ENCODE results near the gene ILKAP. TPM values are rescaled to one million over a fixed set of nuclear protein-coding genes. Genes with fewer than 3 reads are reported as not detected.

Gene ILKAP
- total RNA-seq, 2 donors from 2014 or later: 27.8 to 50.3 TPM

DNA sequence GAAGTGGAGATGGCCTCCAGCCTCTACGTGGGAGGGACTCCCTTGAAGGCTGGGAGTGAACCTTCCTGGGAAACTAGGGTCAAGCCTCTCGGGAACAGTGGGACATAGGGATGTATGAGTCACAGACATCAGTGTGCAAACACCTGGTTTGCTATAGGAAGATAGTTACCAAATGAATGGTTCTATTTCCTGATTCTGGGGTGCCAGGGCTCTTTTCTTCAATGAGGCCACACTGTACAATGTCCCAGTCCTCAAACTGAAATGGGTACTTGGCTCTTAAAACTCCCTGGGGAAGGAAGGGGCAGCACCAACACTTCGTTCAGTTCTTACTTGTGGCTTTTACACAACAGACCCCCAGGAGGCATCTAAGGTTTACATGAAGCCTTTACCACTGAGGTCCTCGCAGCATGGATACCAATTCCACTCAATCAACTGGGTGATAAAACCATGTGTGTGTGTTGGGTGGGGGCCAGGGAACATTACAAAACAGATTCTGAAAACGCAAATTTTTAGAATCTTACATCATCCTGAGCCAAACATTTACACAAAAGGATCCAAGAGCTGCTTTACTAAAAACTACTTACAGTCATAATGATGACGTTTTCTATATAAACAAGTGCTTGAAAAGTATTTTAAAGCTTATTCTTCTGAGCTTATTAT lies 34.3 kb downstream of the ILKAP start:
- Histone ChIP-seq H3K27me3 (peaks cover 2% of the 10 kb centered on the region), H3K9me3 (no peaks in the 10 kb centered on the region), H3K4me3 (no peak overlapping the region), H3K4me1 (peaks cover 2% of the 10 kb centered on the region), H3K27ac (peak overlapping the region; percentile 48), H3K36me3 (peaks cover 8% of the 10 kb centered on the region), H3K9ac (ENCODE audit: low read depth in 2 of 2, low read length in 2 of 2) (no peak overlapping the region)
- TF ChIP-seq, protein P1, sequence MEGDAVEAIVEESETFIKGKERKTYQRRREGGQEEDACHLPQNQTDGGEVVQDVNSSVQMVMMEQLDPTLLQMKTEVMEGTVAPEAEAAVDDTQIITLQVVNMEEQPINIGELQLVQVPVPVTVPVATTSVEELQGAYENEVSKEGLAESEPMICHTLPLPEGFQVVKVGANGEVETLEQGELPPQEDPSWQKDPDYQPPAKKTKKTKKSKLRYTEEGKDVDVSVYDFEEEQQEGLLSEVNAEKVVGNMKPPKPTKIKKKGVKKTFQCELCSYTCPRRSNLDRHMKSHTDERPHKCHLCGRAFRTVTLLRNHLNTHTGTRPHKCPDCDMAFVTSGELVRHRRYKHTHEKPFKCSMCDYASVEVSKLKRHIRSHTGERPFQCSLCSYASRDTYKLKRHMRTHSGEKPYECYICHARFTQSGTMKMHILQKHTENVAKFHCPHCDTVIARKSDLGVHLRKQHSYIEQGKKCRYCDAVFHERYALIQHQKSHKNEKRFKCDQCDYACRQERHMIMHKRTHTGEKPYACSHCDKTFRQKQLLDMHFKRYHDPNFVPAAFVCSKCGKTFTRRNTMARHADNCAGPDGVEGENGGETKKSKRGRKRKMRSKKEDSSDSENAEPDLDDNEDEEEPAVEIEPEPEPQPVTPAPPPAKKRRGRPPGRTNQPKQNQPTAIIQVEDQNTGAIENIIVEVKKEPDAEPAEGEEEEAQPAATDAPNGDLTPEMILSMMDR (IDR thresholded peaks at IDR 0.05): no peak
- no peak for DNase-seq
- intact Hi-C loops (cut with DNase I): no loop called here

DNA sequence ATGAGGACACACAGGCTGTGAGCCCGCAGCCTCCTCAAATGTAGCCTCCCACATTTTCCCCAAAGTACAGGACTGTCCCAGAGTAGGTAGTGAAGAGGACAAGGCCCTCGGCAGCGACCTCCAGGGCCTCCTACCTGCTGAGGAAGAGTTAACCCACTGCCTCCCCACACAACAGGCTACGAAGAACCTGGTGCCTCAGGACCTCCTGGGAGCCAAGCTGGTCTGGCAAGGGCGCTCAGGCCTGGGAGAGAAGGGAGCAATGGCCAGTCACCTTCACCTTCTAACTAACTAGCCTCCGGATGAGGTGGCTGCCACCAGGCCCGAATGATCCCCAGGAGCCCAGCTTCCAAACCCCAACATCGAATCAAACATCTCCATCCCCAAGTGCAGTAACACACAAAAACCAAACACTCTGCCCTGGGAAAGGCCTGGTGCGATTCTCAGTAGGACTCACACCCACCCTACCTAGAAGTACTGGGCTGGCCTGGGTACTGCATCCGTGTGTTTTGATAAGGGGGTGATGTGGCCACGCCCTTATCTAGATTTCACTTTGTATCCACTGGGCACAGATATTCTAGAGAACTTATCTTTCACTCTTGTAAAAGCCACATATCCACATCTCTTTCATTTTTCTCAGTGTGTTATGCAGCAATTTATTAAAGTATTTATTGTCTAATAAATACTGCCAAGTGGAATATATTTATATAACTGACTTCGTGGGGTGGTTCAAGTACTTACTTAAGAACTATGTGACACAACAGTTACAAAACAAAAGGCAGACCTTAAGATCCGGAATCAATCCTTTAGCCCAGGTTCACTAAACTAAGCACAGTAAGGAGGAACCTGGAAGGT lies 35.1 kb downstream of the ILKAP start:
- no peak for DNase-seq
- peaks cover 2% of the 10 kb centered on the region for H3K4me1 ChIP-seq
- no peak overlapping the region for H3K9ac ChIP-seq (ENCODE audit: low read depth in 2 of 2, low read length in 2 of 2)

DNA sequence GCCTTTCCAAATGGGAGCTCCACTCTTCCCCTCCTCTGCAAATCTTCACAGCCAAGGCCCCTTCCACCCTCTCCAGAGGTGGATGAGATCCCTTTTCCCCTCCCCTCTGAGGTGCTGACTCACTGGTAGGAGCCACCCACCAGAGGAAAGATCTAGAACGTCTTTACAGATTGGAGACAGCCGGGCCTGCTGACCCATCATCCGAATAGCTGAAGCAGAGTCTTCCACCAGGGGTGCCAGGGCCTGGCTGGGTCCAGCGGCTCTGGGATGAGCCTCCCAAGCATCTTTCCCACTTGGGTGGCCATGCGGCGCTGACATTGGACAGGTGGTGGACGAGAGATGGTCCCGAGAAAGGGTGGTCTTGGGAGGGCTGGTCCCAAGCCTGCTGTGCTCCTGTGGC lies 35.7 kb downstream of the ILKAP start:
- H3K4me3 ChIP-seq: no peak overlapping the region
- no peak overlapping the region for H3K27ac ChIP-seq
- peaks cover 7% of the 10 kb centered on the region for H3K36me3 ChIP-seq
- DNase-seq: no peak
- H3K27me3 ChIP-seq: peaks cover 14% of the 10 kb centered on the region
- no peak overlapping the region for H3K9ac ChIP-seq (ENCODE audit: low read depth in 2 of 2, low read length in 2 of 2)
- intact Hi-C loops (cut with DNase I): no loop called here
- H3K4me1 ChIP-seq: peaks cover 2% of the 10 kb centered on the region
- no peaks in the 10 kb centered on the region for H3K9me3 ChIP-seq
- TF ChIP-seq, protein P1 (IDR thresholded peaks at IDR 0.05): no peak

More for the DNA sequence above, 35.1 kb downstream of the ILKAP start:
- Histone ChIP-seq H3K4me3 (no peak overlapping the region), H3K27me3 (peaks cover 10% of the 10 kb centered on the region), H3K27ac (no peak overlapping the region), H3K36me3 (peaks cover 8% of the 10 kb centered on the region), H3K9me3 (no peaks in the 10 kb centered on the region)
- intact Hi-C loops (cut with DNase I): no loop called here
- TF ChIP-seq, protein P1 (IDR thresholded peaks at IDR 0.05): no peak

DNA sequence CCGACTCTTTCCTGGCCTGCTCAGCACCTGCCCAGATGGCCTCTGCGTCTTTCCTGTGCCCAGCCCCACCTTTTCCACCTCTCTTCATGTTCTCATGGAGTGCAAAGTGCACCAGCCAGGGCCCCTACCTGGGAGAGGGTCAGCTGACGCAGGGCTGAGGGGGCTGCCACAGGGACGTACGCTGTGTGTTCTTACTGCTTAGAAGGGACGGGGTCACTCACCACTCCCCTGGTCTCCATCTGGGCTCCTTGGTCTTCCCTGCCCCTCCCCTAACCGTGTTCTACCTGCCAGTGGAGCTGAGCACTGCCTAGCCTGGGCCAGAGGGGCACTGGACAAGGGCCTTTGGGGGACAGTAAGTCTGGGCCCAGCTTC lies 36.2 kb downstream of the ILKAP start:
- peaks cover 2% of the 10 kb centered on the region for H3K4me1 ChIP-seq
- no peak overlapping the region for H3K9ac ChIP-seq (ENCODE audit: low read depth in 2 of 2, low read length in 2 of 2)
- TF ChIP-seq, protein P1 (IDR thresholded peaks at IDR 0.05): no peak
- no peak overlapping the region for H3K4me3 ChIP-seq
- peaks cover 14% of the 10 kb centered on the region for H3K27me3 ChIP-seq
- H3K9me3 ChIP-seq: no peaks in the 10 kb centered on the region
- peaks cover 3% of the 10 kb centered on the region for H3K36me3 ChIP-seq
- no peak overlapping the region for H3K27ac ChIP-seq
- intact Hi-C loops (cut with DNase I): no loop called here
- no peak for DNase-seq

DNA sequence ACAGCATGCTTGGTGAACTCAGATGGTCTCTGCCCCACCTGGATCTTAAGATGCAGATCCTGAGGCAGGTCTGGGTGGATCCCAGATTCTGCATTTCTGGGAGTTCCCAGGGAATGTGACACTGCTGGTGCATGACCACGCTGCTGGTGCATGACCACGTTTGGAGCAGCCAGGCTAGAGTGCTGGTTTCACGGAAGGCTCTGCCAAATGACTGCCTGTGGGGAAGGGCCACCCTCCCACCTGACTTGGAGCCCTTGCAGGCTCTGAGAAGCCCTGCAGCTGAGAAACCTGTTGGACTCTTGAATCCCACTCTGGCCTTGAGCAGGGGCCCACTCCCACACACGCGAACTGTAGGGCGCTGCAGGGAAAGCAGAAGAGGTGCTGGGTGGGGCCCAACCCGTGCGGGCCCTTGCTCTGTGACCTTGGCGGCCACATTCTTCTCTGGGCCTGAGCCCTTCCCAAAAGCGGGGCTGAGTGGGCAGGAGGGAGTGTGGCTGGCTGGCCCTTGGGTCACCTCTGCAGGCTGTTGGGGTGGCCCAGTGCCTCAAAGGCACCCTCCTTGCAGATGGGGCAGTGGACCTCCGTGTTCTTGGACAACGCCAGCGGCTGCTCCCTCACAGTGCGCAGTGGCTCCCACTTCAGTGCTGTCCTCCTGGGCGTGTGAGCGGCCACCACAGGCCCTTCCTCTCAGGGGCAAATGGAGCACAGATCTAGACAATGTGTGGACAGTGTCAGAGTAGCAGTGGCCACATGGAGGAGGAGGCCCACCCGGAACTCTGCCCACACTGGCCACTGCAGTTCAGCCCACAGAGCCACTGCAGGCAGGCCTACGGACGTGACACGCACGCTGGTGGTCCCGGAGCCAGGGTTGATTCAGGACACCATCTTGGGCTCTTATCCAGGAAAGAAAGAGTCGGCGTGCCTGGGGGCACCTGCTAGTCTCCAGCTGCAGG lies 36.8 kb downstream of the ILKAP start:
- no peak for DNase-seq
- intact Hi-C loops (cut with DNase I): no loop called here
- TF ChIP-seq, protein P1 (IDR thresholded peaks at IDR 0.05): no peak

More for the DNA sequence above, 36.8 kb downstream of the ILKAP start:
- H3K4me1 ChIP-seq: peaks cover 2% of the 10 kb centered on the region
- no peak overlapping the region for H3K4me3 ChIP-seq
- H3K9ac ChIP-seq (ENCODE audit: low read depth in 2 of 2, low read length in 2 of 2): no peak overlapping the region
- H3K9me3 ChIP-seq: no peaks in the 10 kb centered on the region
- H3K27me3 ChIP-seq: peaks cover 14% of the 10 kb centered on the region
- H3K27ac ChIP-seq: no peak overlapping the region
- no peaks in the 10 kb centered on the region for H3K36me3 ChIP-seq

All from colonic mucosa (tissue), 4 donors.